Large intestine (tissue), 12 donors: ENCODE results near the gene S100A6. TPM values are rescaled to one million over a fixed set of nuclear protein-coding genes. Genes with fewer than 3 reads are reported as not detected.
"Not testable (repeated sequence)": the region's sequence is repeated elsewhere in the genome, so short reads cannot be mapped to it uniquely, and the experiment has no call there.

Experiments
- DNase-seq, 2 donors: peaks; one replicate each; pipeline versions ENCODE4 v3.0.0 to v3.0.0-alpha.2; 2013
- H3K27ac ChIP-seq: one replicate; pipeline ENCODE4 v1.5.1; 2013; ENCODE audit warnings: low read length
- H3K27me3 ChIP-seq: 2 replicates; pipeline ENCODE4 v1.6.1; 2013; ENCODE audit warnings: low read length; ENCODE audit not compliant: control insufficient read depth, insufficient read depth
- H3K36me3 ChIP-seq: 2 replicates; pipeline ENCODE4 v1.6.1; 2013; ENCODE audit warnings: low read length; ENCODE audit not compliant: control insufficient read depth, insufficient read depth
- H3K4me1 ChIP-seq: one replicate; pipeline ENCODE4 v1.6.1; 2013; ENCODE audit warnings: low read length; ENCODE audit not compliant: control insufficient read depth, insufficient read depth
- H3K4me3 ChIP-seq: one replicate; pipeline ENCODE4 v1.5.1; 2013; ENCODE audit warnings: low read length
- H3K9me3 ChIP-seq: one replicate; pipeline ENCODE4 v1.6.1; 2013; ENCODE audit warnings: mild to moderate bottlenecking, low read depth, low read length, moderate library complexity; ENCODE audit not compliant: control insufficient read depth
- WGBS: methylation state at CpG from one replicate; pipeline ENCODE4 v1.1.5; 2013; ENCODE audit warnings: low lambda C conversion rate; ENCODE audit not compliant: insufficient coverage; 5-methylcytosine and 5-hydroxymethylcytosine counted together
- long read RNA-seq, 11 donors: transcript quantifications; one replicate each; lab custom pipeline, GENCODE V29; 2026
- polyA plus RNA-seq: library from polyadenylated mRNA; unstranded; fragments of 120-200 nt; gene quantifications from one replicate; pipeline ENCODE4 v1.2.1, GENCODE V29; 2013

S100A6 gene
- polyA plus RNA-seq, result 334 TPM
- long read RNA-seq, donor 1, transcript S100A6-201 (3 exons, 665 nt), result major isoform, 164 of 403 reads
- long read RNA-seq, donor 1, partial matches to known transcripts, result 237 of 403 reads
- long read RNA-seq, donor 1, other reads (novel, unspliced or antisense), result 0 of 403 reads
- long read RNA-seq, donor 2, transcript S100A6-205 (3 exons, 673 nt), result minor isoform, 7 of 872 reads
- long read RNA-seq, donor 2, transcript S100A6-201 (3 exons, 665 nt), result major isoform, 343 of 872 reads
- long read RNA-seq, donor 2, partial matches to known transcripts, result 505 of 872 reads
- long read RNA-seq, donor 2, other reads (novel, unspliced or antisense), result 13 of 872 reads
- long read RNA-seq, donor 3, result 0 reads
- long read RNA-seq, donor 4, transcript S100A6-201 (3 exons, 665 nt), result major isoform, 31 of 73 reads
- long read RNA-seq, donor 4, partial matches to known transcripts, result 40 of 73 reads
- long read RNA-seq, donor 4, other reads (novel, unspliced or antisense), result 0 of 73 reads
- long read RNA-seq, donor 5, transcript S100A6-201 (3 exons, 665 nt), result major isoform, 319 of 935 reads
- long read RNA-seq, donor 5, transcript S100A6-205 (3 exons, 673 nt), result minor isoform, 9 of 935 reads
- long read RNA-seq, donor 5, transcript S100A6-204 (2 exons, 311 nt), result minor isoform, 6 of 935 reads
- long read RNA-seq, donor 5, partial matches to known transcripts, result 586 of 935 reads
- long read RNA-seq, donor 5, other reads (novel, unspliced or antisense), result 15 of 935 reads
- long read RNA-seq, donor 6, transcript S100A6-201 (3 exons, 665 nt), result major isoform, 279 of 717 reads
- long read RNA-seq, donor 6, partial matches to known transcripts, result 427 of 717 reads
- long read RNA-seq, donor 6, other reads (novel, unspliced or antisense), result 6 of 717 reads
- long read RNA-seq, donor 7, transcript S100A6-201 (3 exons, 665 nt), result major isoform, 355 of 896 reads
- long read RNA-seq, donor 7, partial matches to known transcripts, result 522 of 896 reads
- long read RNA-seq, donor 7, other reads (novel, unspliced or antisense), result 11 of 896 reads
- long read RNA-seq, donor 8, transcript S100A6-201 (3 exons, 665 nt), result major isoform, 496 of 1,160 reads
- long read RNA-seq, donor 8, transcript S100A6-204 (2 exons, 311 nt), result minor isoform, 7 of 1,160 reads
- long read RNA-seq, donor 8, transcript S100A6-205 (3 exons, 673 nt), result minor isoform, 9 of 1,160 reads
- long read RNA-seq, donor 8, partial matches to known transcripts, result 639 of 1,160 reads
- long read RNA-seq, donor 8, other reads (novel, unspliced or antisense), result 7 of 1,160 reads
- long read RNA-seq, donor 9, transcript S100A6-201 (3 exons, 665 nt), result major isoform, 394 of 841 reads
- long read RNA-seq, donor 9, transcript S100A6-205 (3 exons, 673 nt), result minor isoform, 9 of 841 reads
- long read RNA-seq, donor 9, partial matches to known transcripts, result 426 of 841 reads
- long read RNA-seq, donor 9, other reads (novel, unspliced or antisense), result 7 of 841 reads
- long read RNA-seq, donor 10, transcript S100A6-201 (3 exons, 665 nt), result major isoform, 332 of 785 reads
- long read RNA-seq, donor 10, transcript S100A6-205 (3 exons, 673 nt), result minor isoform, 10 of 785 reads
- long read RNA-seq, donor 10, partial matches to known transcripts, result 427 of 785 reads
- long read RNA-seq, donor 10, other reads (novel, unspliced or antisense), result 13 of 785 reads
- long read RNA-seq, donor 11, transcript S100A6-201 (3 exons, 665 nt), result major isoform, 172 of 237 reads
- long read RNA-seq, donor 11, partial matches to known transcripts, result 57 of 237 reads
- long read RNA-seq, donor 11, other reads (novel, unspliced or antisense), result 0 of 237 reads

DNA sequence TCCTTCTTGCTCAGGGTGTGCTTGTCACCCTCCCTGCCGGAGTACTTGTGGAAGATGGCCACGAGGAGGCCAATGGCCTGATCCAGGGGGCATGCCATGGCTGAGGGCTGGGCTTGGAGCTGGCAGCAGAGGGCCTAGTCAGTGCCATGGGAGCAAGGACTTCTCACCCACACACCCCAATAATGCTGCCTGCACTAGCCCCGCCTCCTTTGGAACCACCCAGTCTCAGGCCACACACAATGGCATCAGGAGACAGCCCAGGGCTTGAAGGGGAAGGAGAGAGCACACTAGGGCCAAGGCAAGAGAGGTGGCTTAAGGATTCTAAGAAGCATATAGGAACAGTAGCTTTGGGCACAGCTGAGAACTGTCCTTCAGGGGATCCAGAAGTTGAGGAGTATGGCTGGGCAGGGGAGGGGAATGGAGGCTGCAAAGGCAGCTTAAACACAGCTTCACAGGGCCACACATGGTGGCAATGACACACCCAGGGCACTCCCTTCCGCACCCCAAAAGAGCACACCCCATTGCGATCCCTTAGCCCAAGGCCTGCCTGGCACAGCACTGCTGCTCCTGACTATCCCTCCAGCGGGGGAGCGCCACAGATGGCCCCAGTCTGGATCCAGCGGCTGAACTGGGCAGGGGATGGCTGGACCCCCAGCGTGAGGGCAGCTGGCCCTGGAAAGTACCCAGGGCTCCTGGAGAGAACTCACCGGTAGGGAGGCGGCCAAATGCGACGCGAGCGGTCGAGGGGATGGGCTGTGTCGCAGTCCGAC lies at the start of gene S100A6:
Gene S100A6, minus strand, starts transcription at position 750 of the 770 bp plus-strand sequence. Its CDS starts 652 bp downstream, at position 98.
- peak within 1 kb of the TSS; percentile 60 for H3K4me3 ChIP-seq
- H3K27ac ChIP-seq, result peak within 1 kb of the TSS; percentile 82
- H3K27me3 ChIP-seq, result no peaks in the 10 kb centered on the region
- no peaks in the 10 kb centered on the region for H3K9me3 ChIP-seq
- peak in 1 of 2 donors; percentile 77 for DNase-seq
- peaks cover 52% of the 10 kb centered on the region for H3K4me1 ChIP-seq
- no CpG with 5 or more reads among the region's 18 CpGs for WGBS
- peaks cover 3% of the 10 kb centered on the region for H3K36me3 ChIP-seq

DNA sequence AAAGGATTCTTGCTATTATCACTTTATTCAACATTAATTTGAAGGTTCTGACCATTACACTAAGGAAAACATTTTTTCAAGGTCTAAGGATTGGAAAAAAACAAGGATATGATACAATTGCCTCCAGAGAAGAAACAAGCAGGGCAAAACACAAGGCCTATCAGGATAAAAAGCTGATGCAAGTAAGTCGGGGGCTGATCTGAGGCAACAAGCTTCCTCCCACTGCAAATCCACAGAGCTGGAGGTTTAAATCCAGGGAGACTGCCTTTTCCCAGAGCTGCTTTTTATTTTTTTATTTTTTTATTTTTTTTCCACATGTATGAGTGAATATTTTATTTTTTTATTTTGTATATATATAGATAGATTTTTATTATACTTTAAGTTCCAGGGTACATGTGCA lies 49.2 kb upstream of the S100A6 start:
- no CpG with 5 or more reads among the region's 1 CpG for WGBS

DNA sequence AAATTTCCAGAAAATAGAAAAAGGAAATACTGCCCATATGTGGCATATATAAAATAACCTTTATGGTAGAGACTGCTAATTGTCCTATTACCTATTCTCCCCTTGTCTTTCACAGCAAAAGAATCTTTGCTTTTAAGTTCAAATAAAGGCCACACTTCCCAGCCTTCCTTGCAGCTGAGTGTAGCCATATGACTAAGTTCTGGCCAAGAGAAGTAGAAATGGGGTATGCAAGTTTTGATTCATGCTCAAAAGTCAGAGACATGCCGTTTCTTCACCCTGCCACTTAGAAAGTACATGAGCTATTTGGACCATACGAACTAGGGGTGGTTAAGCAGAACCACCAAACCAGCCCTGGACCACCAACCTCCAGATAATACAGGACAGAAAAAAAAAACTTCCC lies 48.2 kb upstream of the S100A6 start:
- Histone ChIP-seq H3K27ac (no peak overlapping the region), H3K9me3 (no peaks in the 10 kb centered on the region), H3K27me3 (no peaks in the 10 kb centered on the region), H3K4me1 (no peaks in the 10 kb centered on the region), H3K36me3 (no peaks in the 10 kb centered on the region), H3K4me3 (no peak overlapping the region)
- no peak for DNase-seq
- 67% methylated on average over 2 of the region's 2 CpGs for WGBS

More for the DNA sequence above, 49.2 kb upstream of the S100A6 start:
- DNase-seq, result no peak
- Histone ChIP-seq H3K27ac (no peak overlapping the region), H3K4me3 (no peak overlapping the region), H3K36me3 (no peaks in the 10 kb centered on the region), H3K27me3 (no peaks in the 10 kb centered on the region), H3K9me3 (no peaks in the 10 kb centered on the region), H3K4me1 (no peaks in the 10 kb centered on the region)

DNA sequence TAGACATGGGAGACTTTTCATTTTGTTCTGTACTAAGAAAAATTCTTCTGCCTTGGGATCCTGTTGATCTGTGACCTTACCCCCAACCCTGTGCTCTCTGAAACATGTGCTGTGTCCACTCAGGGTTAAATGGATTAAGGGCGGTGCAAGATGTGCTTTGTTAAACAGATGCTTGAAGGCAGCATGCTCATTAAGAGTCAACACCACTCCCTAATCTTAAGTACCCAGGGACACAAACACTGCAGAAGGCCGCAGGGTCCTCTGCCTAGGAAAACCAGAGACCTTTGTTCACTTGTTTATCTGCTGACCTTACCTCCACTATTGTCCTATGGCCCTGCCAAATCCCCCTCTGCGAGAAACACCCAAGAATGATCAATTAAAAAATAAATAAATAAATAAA lies 47.7 kb upstream of the S100A6 start:
- H3K4me1 ChIP-seq, DNase-seq, H3K4me3 ChIP-seq, H3K27me3 ChIP-seq, H3K27ac ChIP-seq, H3K36me3 ChIP-seq, H3K9me3 ChIP-seq: not testable (repeated sequence)
- no CpG with 5 or more reads among the region's 3 CpGs for WGBS

DNA sequence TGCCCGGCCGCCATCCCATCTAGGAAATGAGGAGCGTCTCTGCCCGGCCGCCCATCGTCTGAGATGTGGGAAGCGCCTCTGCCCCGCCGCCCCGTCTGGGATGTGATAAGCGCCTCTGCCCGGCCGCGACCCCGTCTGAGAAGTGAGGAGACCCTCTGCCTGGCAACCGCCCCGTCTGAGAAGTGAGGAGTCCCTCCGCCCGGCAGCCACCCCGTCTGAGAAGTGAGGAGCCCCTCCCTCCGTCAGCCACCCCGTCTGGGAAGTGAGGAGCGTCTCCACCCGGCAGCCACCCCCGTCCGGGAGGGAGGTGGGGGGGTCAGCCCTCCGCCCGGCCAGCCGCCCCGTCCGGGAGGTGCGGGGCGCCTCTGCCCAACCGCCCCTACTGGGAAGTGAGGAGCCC lies 47.0 kb upstream of the S100A6 start:
- not testable (repeated sequence) for H3K27me3 ChIP-seq, H3K27ac ChIP-seq, H3K4me1 ChIP-seq, H3K9me3 ChIP-seq, H3K36me3 ChIP-seq, DNase-seq, H3K4me3 ChIP-seq
- WGBS, result no CpG with 5 or more reads among the region's 34 CpGs

DNA sequence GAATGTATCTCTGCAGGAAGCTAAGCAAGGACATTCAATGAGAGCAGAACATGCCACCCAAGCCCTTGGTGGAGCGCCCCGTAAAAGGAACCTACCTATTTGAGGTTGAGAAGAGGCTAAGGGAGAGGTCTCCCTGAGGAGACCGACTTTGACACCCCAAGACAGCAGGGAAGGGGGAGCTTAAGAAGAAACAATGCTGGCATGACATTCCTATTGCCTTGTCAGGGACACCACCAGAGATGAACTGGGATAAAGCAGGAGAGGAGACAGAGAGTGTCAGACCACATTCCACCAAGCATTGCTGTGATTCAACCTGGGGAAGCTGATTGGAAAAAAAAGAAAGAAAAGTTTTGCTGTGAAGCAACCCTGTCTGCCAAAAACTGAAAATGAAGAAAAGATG lies 43.1 kb upstream of the S100A6 start:
- no peak for DNase-seq
- peaks cover 4% of the 10 kb centered on the region for H3K9me3 ChIP-seq
- H3K4me3 ChIP-seq, result no peak overlapping the region
- no peaks in the 10 kb centered on the region for H3K27me3 ChIP-seq
- WGBS, result no CpG with 5 or more reads among the region's 3 CpGs
- no peaks in the 10 kb centered on the region for H3K36me3 ChIP-seq
- no peak overlapping the region for H3K27ac ChIP-seq
- H3K4me1 ChIP-seq, result peaks cover 2% of the 10 kb centered on the region

DNA sequence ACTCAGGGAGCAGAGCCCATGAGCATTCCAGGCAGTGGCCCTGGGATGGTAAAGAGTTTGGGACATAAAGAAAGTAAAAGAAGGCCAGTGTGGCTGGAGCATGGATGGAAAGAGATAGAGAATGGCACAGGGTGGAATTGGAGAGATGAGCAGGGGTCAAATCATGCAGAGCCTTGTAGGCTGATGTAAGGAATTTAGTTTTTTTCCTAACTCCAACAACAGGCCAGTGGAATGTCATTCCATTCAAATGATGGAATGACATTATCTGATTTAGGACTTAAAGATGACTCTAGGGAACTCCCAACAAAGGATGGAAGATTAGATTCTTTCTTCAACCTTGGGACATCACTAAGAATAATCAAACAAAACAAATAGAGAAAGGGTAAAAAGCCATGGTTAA lies 42.7 kb upstream of the S100A6 start:
- DNase-seq, result no peak
- no peak overlapping the region for H3K27ac ChIP-seq

DNA sequence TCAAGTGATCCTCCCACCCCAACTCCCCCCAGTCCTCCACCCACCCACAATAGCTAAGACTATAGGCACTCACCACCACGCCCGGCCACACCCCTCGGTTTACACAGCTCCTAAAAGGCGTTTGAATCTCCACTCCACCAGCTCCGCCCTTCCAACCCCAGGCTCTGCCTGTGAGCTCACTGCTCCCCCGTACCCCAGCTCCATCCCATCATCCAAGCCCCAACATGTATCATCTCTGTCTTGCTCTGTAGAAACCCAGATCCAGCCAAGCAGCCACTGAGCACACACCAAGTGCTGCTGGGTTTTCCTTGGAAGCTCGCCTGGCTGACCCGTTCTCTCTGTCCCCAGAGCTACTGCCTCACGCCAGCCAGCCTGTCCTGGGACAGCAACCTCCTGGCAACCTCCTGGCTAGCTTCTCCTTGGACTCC lies 41.8 kb upstream of the S100A6 start:
- no peak for DNase-seq
- Histone ChIP-seq H3K27ac (no peak overlapping the region), H3K36me3 (no peaks in the 10 kb centered on the region), H3K27me3 (no peaks in the 10 kb centered on the region), H3K9me3 (peaks cover 4% of the 10 kb centered on the region), H3K4me1 (peaks cover 5% of the 10 kb centered on the region), H3K4me3 (no peak overlapping the region)
- no CpG with 5 or more reads among the region's 9 CpGs for WGBS

More for the DNA sequence above, 42.7 kb upstream of the S100A6 start:
- Histone ChIP-seq H3K9me3 (peaks cover 4% of the 10 kb centered on the region), H3K4me1 (peaks cover 2% of the 10 kb centered on the region), H3K4me3 (no peak overlapping the region), H3K36me3 (no peaks in the 10 kb centered on the region), H3K27me3 (no peaks in the 10 kb centered on the region)

DNA sequence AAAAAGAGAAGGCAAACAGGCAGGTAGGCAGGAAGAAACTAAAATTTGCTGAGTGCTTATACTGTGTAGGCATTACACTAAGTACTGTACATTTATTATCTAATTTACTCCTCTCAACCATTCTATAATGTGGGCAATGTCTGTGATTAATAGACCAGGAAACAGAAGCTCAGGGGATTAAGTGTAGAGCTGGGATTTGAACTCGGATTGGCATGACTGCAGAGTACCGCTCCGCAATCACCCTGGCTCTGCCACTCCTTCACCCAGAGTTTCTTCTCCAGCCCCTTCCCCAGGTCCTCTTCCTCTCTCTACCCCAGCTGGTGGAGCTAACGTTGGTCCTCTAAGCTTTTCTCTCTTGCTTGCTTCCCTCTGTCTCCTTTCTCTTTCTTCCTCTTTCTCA lies 41.3 kb upstream of the S100A6 start:
- peaks cover 5% of the 10 kb centered on the region for H3K4me1 ChIP-seq
- H3K9me3 ChIP-seq, result peaks cover 4% of the 10 kb centered on the region
- H3K36me3 ChIP-seq, result no peaks in the 10 kb centered on the region
- H3K27ac ChIP-seq, result no peak overlapping the region
- no peak for DNase-seq
- no peak overlapping the region for H3K4me3 ChIP-seq
- H3K27me3 ChIP-seq, result no peaks in the 10 kb centered on the region
- 20% methylated on average over 1 of the region's 4 CpGs for WGBS
